GM18858 (cell line): ENCODE data around the gene C16orf90.
"Not testable (repeated sequence)": the region's sequence is repeated elsewhere in the genome, so short reads cannot be mapped to it uniquely, and the experiment has no call there.

Experiments
- ATAC-seq: cut with Tn5 transposase; IDR thresholded peaks from one replicate; pipeline ENCODE4 v1.9.1; 2021; ENCODE audit not compliant: unreplicated experiment

The C16orf90 gene

GRCh38 chr16:3495176-3495575 is at the start of gene C16orf90:
Gene C16orf90 (minus strand): TSS chr16:3495489. CDS start chr16:3495421, 68 bp downstream.
- no peak for ATAC-seq

- no peak for ATAC-seq
Observed at GRCh38 chr16:3542601-3543373, 47.5 kb upstream of the C16orf90 start.

- no peak for ATAC-seq
Observed at GRCh38 chr16:3541527-3542155, 46.4 kb upstream of the C16orf90 start.

GRCh38 chr16:3538222-3538621 is 42.9 kb upstream of the C16orf90 start:
- ATAC-seq, result no peak

GRCh38 chr16:3536851-3537250 is 41.6 kb upstream of the C16orf90 start:
- no peak for ATAC-seq

- ATAC-seq, result no peak
Observed at GRCh38 chr16:3536271-3536731, 41.0 kb upstream of the C16orf90 start.

GRCh38 chr16:3534126-3534525 is 38.8 kb upstream of the C16orf90 start:
- ATAC-seq, result no peak

- ATAC-seq, result no peak
Observed at GRCh38 chr16:3532741-3533140, 37.5 kb upstream of the C16orf90 start.

GRCh38 chr16:3530371-3530914 is 35.2 kb upstream of the C16orf90 start:
- no peak for ATAC-seq

GRCh38 chr16:3529175-3529574 is 33.9 kb upstream of the C16orf90 start:
- ATAC-seq, result no peak

GRCh38 chr16:3528406-3528805 is 33.1 kb upstream of the C16orf90 start:
- no peak for ATAC-seq

GRCh38 chr16:3527216-3527829 is 32.0 kb upstream of the C16orf90 start:
- not testable (repeated sequence) for ATAC-seq

GRCh38 chr16:3525951-3526350 is 30.7 kb upstream of the C16orf90 start:
- no peak for ATAC-seq

- ATAC-seq, result no peak
Observed at GRCh38 chr16:3523281-3523680, 28.0 kb upstream of the C16orf90 start.

GRCh38 chr16:3520841-3521240 is 25.6 kb upstream of the C16orf90 start:
- ATAC-seq, result no peak

GRCh38 chr16:3520413-3520812 is 25.1 kb upstream of the C16orf90 start:
- no peak for ATAC-seq

- no peak for ATAC-seq
Observed at GRCh38 chr16:3519581-3519980, 24.3 kb upstream of the C16orf90 start.

GRCh38 chr16:3518986-3519348 is 23.7 kb upstream of the C16orf90 start:
- ATAC-seq, result no peak

GRCh38 chr16:3518292-3518985 is 23.1 kb upstream of the C16orf90 start:
- no peak for ATAC-seq

- ATAC-seq, result no peak
Observed at GRCh38 chr16:3515897-3516296, 20.6 kb upstream of the C16orf90 start.

GRCh38 chr16:3514621-3515020 is 19.3 kb upstream of the C16orf90 start:
- ATAC-seq, result no peak
